Esophagus squamous epithelium (tissue), 5 donors: Measurements from ENCODE around the gene NRXN3. TPM values are rescaled to one million over a fixed set of nuclear protein-coding genes. Genes with fewer than 3 reads are reported as not detected.

Source experiments
- DNase-seq: peaks from one replicate; lab custom pipeline; 2025; lab: John Stamatoyannopoulos, UW
- H3K27ac ChIP-seq, 4 donors: fragments of 200-600 bp; sonication (generic); one replicate each; pipeline ENCODE4 v1.5.1; 2016 to 2019; ENCODE audit warnings: mild to moderate bottlenecking in 1 of 4
- H3K27me3 ChIP-seq, 4 donors: fragments of 200-600 bp; sonication (generic); 1 replicate in 3 of 4; 2 replicates in 1 of 4; pipeline versions ENCODE4 v1.5.1 to v1.6.0; 2017 to 2021; ENCODE audit warnings: antibody characterized with exemption in 1 of 4
- H3K36me3 ChIP-seq, 3 donors: fragments of 200-600 bp; sonication (generic); one replicate each; pipeline ENCODE4 v1.5.1; 2016 to 2019
- H3K4me1 ChIP-seq, 3 donors: fragments of 200-600 bp; sonication (generic); one replicate each; pipeline ENCODE4 v1.5.1; 2017 to 2019
- H3K4me3 ChIP-seq, 4 donors: fragments of 200-600 bp; sonication (generic); 1 replicate in 3 of 4; 2 replicates in 1 of 4; pipeline ENCODE4 v1.5.1; 2016 to 2019; ENCODE audit warnings: mild to moderate bottlenecking in 2 of 4, moderate library complexity in 1 of 4
- H3K9me3 ChIP-seq, 3 donors: fragments of 200-600 bp; sonication (generic); one replicate each; pipeline ENCODE4 v1.5.1; 2016 to 2019
- POLR2A ChIP-seq, 4 donors: fragments of 450-650 bp; IDR thresholded peaks; one replicate each; pipeline ENCODE4 v1.6.1; 2017; ENCODE audit warnings: antibody characterized with exemption in 4 of 4, mild to moderate bottlenecking in 4 of 4, moderate library complexity in 3 of 4
- WGBS, 2 donors: methylation state at CpG; one replicate each; pipeline ENCODE4 v1.1.5; 2018; 5-methylcytosine and 5-hydroxymethylcytosine counted together
- intact Hi-C: fragments of 100-400 bp; cut with DNase I; formaldehyde crosslinking; loops from one replicate; pipeline ENCODE4 v1.15.0; 2022
- total RNA-seq, 4 donors: library from RNA; depleted of rRNA; stranded (reverse); fragments of >200 nt; gene quantifications; one replicate each; pipeline ENCODE4 v1.1.0, GENCODE V29; 2016
- TF ChIP-seq, protein P1 (sequence below), 6 experiments: fragments of 450-650 bp in 4 of 6; fragments of 200-600 bp in 2 of 6; sonication (generic) in 2 of 6; IDR thresholded peaks; one replicate each; pipeline ENCODE4 v1.5.1; 2016 to 2019; ENCODE audit warnings: antibody characterized with exemption in 6 of 6, mild to moderate bottlenecking in 4 of 6, moderate library complexity in 4 of 6
- donor health status: DM: yes; HTN: yes; CAD: no.

The NRXN3 gene
- 10 to 100 TPM in 1 of 4 donors, 1 to 10 TPM in 2, under 1 TPM in 1; 0.30 to 15.8 (median 1.5) TPM for total RNA-seq

GRCh38 chr14:78170203-78170602, at the start of gene NRXN3:
NRXN3 (plus strand) TSS chr14:78170373; CDS start chr14:78243094, 72,721 bp downstream.
- intact Hi-C loops: no loop called here
- H3K36me3 ChIP-seq: no peaks in the 10 kb centered on the region
- H3K4me1 ChIP-seq: no peaks in the 10 kb centered on the region
- no peak within 1 kb of the TSS for H3K4me3 ChIP-seq
- TF ChIP-seq, protein P1, sequence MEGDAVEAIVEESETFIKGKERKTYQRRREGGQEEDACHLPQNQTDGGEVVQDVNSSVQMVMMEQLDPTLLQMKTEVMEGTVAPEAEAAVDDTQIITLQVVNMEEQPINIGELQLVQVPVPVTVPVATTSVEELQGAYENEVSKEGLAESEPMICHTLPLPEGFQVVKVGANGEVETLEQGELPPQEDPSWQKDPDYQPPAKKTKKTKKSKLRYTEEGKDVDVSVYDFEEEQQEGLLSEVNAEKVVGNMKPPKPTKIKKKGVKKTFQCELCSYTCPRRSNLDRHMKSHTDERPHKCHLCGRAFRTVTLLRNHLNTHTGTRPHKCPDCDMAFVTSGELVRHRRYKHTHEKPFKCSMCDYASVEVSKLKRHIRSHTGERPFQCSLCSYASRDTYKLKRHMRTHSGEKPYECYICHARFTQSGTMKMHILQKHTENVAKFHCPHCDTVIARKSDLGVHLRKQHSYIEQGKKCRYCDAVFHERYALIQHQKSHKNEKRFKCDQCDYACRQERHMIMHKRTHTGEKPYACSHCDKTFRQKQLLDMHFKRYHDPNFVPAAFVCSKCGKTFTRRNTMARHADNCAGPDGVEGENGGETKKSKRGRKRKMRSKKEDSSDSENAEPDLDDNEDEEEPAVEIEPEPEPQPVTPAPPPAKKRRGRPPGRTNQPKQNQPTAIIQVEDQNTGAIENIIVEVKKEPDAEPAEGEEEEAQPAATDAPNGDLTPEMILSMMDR (IDR thresholded peaks at IDR 0.05): no peak
- no peak for TF ChIP-seq POLR2A (IDR thresholded peaks at IDR 0.05)
- H3K27me3 ChIP-seq: peaks cover 0 to 50% (median 0%) of the 10 kb centered on the region in 4 donors
- H3K27ac ChIP-seq: no peak within 1 kb of the TSS
- WGBS, 2 donors: 0% methylated on average over 1 to 2 of the region's 7 CpGs
- no peaks in the 10 kb centered on the region for H3K9me3 ChIP-seq
- DNase-seq: no peak

DNA sequence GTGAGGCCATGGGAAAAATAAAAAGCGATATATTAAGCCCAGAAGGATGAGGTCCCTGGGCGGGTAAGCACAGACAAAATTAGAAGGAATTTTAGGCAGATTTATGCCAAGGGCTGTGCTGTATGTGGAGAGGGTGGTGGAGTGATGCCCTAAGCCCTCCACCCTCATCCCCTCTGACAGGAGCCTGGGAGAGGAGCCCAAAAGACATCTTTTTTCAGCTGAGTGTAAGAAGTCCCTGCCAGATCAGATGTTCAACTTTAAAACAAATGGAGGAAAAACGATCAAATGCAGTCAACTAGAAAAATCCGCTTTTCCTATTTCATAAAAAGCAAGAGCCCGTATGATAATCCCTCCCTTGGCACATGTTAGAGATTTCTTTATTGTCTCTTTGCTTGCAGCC, 47.7 kb upstream of the NRXN3 start:
- WGBS, 2 donors: 42 to 46% methylated on average over 5 of the region's 5 CpGs
- no peak for DNase-seq
- no peak overlapping the region for H3K27ac ChIP-seq
- peaks cover 0 to 4% (median 0%) of the 10 kb centered on the region in 4 donors for H3K27me3 ChIP-seq
- TF ChIP-seq, protein P1 (IDR thresholded peaks at IDR 0.05): no peak
- TF ChIP-seq POLR2A (IDR thresholded peaks at IDR 0.05): no peak
- H3K4me3 ChIP-seq: no peak overlapping the region
- intact Hi-C loops: no loop called here
- H3K9me3 ChIP-seq: no peaks in the 10 kb centered on the region
- no peaks in the 10 kb centered on the region for H3K36me3 ChIP-seq
- no peaks in the 10 kb centered on the region for H3K4me1 ChIP-seq

- 72 to 88% methylated on average over 2 of the region's 2 CpGs for WGBS, 2 donors
- H3K36me3 ChIP-seq: no peaks in the 10 kb centered on the region
- H3K4me3 ChIP-seq: no peak overlapping the region
- no peak for DNase-seq
- TF ChIP-seq, protein P1 (IDR thresholded peaks at IDR 0.05): no peak
- no peak for TF ChIP-seq POLR2A (IDR thresholded peaks at IDR 0.05)
- no peak overlapping the region for H3K27ac ChIP-seq
- H3K4me1 ChIP-seq: no peaks in the 10 kb centered on the region
- intact Hi-C loops: no loop called here
- peaks cover 0 to 4% (median 0%) of the 10 kb centered on the region in 4 donors for H3K27me3 ChIP-seq
- H3K9me3 ChIP-seq: no peaks in the 10 kb centered on the region
These were observed 46.4 kb upstream of the NRXN3 start for GRCh38 chr14:78123650-78124253.

DNA sequence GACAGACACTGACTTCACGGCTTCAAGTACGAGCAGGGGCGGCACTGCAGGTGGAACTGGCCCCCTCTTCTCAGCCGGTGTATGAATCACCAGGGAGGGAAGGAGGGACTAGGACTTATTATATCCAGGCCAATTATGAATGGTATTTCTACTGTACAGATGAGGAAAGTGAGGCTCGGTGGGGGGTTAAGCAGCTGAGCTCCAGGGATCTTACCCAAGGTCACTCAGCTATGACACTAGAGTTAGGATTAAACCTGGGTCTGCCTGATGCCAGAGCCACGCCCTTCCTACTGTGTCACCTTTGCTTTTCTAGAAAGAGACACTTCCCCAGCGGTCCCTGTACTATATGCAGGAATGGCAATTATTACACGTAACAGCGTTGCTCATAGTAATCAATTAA, 42.2 kb upstream of the NRXN3 start:
- Histone ChIP-seq H3K4me1 (no peaks in the 10 kb centered on the region), H3K9me3 (no peaks in the 10 kb centered on the region), H3K36me3 (no peaks in the 10 kb centered on the region), H3K4me3 (no peak overlapping the region), H3K27me3 (peaks cover 0 to 4% (median 0%) of the 10 kb centered on the region in 4 donors), H3K27ac (no peak overlapping the region)
- intact Hi-C loops: no loop called here
- DNase-seq: no peak
- 85 to 86% methylated on average over 5 to 9 of the region's 9 CpGs for WGBS, 2 donors
- TF ChIP-seq POLR2A (IDR thresholded peaks at IDR 0.05): no peak
- TF ChIP-seq, protein P1 (IDR thresholded peaks at IDR 0.05): no peak

GRCh38 chr14:78129375-78129774, 40.8 kb upstream of the NRXN3 start:
- no peaks in the 10 kb centered on the region for H3K9me3 ChIP-seq
- intact Hi-C loops: no loop called here
- peaks cover 0 to 4% (median 0%) of the 10 kb centered on the region in 4 donors for H3K27me3 ChIP-seq
- TF ChIP-seq, protein P1 (IDR thresholded peaks at IDR 0.05): no peak
- TF ChIP-seq POLR2A (IDR thresholded peaks at IDR 0.05): no peak
- H3K4me1 ChIP-seq: no peaks in the 10 kb centered on the region
- DNase-seq: no peak
- WGBS, 2 donors: 86 to 95% methylated on average over 4 of the region's 4 CpGs
- no peaks in the 10 kb centered on the region for H3K36me3 ChIP-seq
- H3K4me3 ChIP-seq: no peak overlapping the region
- no peak overlapping the region for H3K27ac ChIP-seq
